Fibroblast of the aortic adventitia (primary cell): Measurements from ENCODE around the gene TTC31. TPM values are rescaled to one million over a fixed set of nuclear protein-coding genes. Genes with fewer than 3 reads are reported as not detected.
A peak's percentile ranks its signal among the peaks of the same experiment; 100 is the strongest.
"Not testable (repeated sequence)": the region's sequence is repeated elsewhere in the genome, so short reads cannot be mapped to it uniquely, and the experiment has no call there.

Experiments used
- DNase-seq: peaks from one replicate; pipeline ENCODE4 v3.0.0-alpha.2; 2010; ENCODE audit warnings: low read depth
- H3K4me3 ChIP-seq: 2 replicates; pipeline ENCODE4 v1.5.1; 2011; ENCODE audit warnings: low read depth, mild to moderate bottlenecking, control low read depth, low read length, moderate library complexity
- total RNA-seq: library from RNA; depleted of rRNA; stranded (reverse); fragments of >200 nt; gene quantifications from 2 replicates; pipeline ENCODE4 v1.2.3, GENCODE V29; 2012; ENCODE audit warnings: low replicate concordance
- TF ChIP-seq, protein P1 (sequence below): IDR thresholded peaks from 2 replicates; pipeline ENCODE4 v1.5.1; 2011; ENCODE audit warnings: mild to moderate bottlenecking, low read length, control low read depth, inconsistent platforms; ENCODE audit not compliant: insufficient read depth

TTC31 gene
- total RNA-seq, 1 donor = 16.3 TPM

DNA sequence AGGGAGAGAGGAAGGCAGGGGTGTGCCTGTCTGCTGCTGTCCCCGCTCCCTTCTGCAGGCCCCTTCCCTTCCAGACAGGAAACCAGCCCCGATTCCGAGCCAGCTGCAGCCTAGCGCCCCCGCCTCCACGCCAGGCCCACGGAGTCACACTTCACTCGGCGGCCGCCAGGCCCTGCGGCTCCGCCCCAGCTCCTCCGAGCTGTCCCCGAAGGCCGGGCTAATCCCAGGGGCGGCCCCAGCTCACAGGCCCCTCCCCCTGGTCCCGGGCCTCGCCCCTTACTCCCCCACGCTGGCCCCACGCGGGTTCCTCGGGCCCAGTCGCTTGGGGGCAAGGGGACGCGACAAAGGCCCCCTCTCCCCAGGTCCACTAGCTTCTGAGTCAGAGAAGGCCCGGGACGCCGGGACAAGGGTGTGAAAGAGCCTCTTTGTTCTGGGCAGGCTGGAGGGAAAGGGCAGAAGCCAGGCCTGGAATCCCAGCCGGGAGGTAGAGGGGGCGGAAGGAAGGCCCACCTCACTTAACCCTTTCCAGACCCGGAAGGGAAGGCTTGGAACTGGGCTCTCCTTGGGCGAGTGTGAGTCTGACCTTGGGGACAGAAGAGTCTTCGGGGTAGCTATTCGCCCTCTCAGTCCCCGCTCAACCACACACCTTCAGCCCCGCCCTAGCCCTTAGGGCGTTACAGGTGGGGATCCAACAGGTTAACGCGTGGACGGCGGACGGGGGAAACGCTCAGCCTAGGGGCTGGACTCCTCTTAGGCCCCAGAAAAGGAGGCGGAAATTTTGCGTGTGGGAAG lies 42.3 kb upstream of the TTC31 start:
- DNase-seq = peak; percentile 80
- H3K4me3 ChIP-seq = peak overlapping the region; percentile 76
- TF ChIP-seq, protein P1, sequence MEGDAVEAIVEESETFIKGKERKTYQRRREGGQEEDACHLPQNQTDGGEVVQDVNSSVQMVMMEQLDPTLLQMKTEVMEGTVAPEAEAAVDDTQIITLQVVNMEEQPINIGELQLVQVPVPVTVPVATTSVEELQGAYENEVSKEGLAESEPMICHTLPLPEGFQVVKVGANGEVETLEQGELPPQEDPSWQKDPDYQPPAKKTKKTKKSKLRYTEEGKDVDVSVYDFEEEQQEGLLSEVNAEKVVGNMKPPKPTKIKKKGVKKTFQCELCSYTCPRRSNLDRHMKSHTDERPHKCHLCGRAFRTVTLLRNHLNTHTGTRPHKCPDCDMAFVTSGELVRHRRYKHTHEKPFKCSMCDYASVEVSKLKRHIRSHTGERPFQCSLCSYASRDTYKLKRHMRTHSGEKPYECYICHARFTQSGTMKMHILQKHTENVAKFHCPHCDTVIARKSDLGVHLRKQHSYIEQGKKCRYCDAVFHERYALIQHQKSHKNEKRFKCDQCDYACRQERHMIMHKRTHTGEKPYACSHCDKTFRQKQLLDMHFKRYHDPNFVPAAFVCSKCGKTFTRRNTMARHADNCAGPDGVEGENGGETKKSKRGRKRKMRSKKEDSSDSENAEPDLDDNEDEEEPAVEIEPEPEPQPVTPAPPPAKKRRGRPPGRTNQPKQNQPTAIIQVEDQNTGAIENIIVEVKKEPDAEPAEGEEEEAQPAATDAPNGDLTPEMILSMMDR = peak; percentile 39

DNA sequence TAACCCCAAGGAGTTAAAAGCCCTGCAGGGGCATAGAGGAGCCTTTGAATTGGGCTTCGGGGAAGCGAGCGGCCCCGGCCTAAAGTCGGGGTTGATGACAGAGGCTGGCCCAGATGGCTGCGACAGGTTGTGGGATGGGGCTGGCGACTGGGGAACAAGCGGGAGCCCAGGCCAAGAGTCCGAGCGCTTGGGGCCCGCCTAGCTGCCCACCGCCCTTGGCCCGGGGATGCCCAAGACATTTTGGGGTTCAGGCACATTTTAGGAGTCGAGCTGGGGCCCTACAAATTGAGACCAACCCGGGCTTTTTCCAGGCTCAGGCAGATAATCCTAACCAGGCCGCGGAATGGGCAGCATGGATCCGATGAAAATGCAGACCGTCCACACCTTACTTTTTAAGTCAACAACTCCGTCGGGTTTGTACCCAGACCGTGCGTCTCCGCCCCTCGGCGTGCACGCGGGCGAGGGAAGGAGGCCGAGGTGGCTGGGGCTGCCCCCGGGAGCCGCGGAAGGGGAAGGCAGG lies 41.7 kb upstream of the TTC31 start:
- DNase-seq = no peak
- H3K4me3 ChIP-seq = no peak overlapping the region

DNA sequence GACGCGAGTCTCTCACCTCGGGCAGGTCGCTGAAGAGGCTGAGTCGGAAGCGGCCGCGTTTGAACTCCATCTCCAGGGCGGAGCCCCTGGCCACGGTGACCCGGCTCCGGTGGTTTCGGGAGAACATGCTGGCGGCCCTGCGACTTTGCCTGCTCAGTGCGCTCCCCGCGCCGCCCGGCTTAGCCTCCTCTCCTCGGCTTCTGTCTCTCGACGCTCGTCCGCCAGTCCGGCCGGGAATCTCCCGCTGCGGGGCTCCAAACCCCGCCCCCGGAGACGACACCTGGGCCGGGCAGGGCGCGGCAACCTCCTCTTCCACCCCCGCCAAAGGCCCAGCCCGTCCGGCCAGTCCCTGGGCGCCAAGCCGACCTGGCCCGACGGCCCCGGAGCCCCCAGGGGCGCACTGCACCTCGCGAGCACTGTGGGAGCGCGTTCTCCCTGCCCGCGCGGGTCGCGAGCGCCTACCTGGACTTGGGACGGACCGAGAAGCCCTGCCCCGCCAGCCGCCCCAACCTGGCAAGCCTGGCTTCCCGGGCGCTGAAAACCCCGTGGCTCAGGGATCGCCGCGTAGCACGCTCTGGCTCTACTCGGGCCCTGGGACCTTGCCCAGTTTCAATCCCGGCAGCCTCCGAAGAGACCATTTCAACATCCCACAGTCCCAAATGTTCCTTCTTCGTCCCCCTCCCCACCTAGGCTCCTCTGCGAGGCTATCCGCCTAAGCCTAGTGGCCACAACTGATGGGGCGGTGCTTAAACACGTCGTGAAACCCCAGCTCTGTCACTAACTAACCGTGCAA lies 41.0 kb upstream of the TTC31 start, which contains the start of gene RTKN:
Gene RTKN, minus strand, starts transcription at position 248 of the 793 bp plus-strand sequence. Its CDS starts 121 bp downstream, at position 127.
- TF ChIP-seq, protein P1 = no peak
- H3K4me3 ChIP-seq = peak within 1 kb of the TSS; percentile 76
- DNase-seq = no peak

More for the DNA sequence above, 41.7 kb upstream of the TTC31 start:
- TF ChIP-seq, protein P1 = no peak

DNA sequence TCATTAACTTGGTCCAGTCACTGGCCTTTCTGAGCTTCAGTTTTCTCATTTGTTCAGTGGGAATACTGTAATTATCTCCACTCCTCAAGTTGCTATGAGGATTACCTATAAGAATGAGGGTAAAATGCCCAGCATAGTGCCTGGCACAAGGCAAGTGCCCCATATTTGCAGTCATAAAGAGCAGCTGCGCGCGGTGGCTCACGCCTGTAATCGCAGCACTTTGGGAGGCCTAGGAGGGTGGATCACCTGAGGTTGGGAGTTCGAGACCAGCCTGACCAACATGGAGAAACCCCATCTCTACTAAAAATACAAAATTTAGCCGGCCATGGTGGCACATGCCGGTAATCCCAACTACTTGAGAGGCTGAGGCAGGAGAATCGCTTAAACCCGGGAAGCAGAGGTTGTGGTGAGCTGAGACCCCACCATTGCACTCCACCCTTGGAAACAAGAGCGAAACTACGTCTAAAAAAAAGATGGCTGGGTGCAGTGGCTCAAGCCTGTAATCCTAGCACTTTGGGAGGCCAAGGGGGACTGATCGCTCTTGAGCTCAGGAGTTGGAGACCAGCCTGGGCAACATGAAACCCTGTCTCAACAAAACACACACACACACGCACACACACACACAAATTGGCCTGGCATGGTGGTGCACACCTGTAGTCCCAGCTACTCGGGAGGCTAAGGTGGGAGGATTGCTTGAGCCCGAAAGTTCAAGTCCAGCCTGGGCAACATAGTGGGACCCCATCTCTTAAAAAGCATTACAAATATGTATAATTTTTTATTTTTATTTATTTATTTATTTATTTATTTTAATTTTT lies 40.2 kb upstream of the TTC31 start:
- DNase-seq, H3K4me3 ChIP-seq: not testable (repeated sequence)

DNA sequence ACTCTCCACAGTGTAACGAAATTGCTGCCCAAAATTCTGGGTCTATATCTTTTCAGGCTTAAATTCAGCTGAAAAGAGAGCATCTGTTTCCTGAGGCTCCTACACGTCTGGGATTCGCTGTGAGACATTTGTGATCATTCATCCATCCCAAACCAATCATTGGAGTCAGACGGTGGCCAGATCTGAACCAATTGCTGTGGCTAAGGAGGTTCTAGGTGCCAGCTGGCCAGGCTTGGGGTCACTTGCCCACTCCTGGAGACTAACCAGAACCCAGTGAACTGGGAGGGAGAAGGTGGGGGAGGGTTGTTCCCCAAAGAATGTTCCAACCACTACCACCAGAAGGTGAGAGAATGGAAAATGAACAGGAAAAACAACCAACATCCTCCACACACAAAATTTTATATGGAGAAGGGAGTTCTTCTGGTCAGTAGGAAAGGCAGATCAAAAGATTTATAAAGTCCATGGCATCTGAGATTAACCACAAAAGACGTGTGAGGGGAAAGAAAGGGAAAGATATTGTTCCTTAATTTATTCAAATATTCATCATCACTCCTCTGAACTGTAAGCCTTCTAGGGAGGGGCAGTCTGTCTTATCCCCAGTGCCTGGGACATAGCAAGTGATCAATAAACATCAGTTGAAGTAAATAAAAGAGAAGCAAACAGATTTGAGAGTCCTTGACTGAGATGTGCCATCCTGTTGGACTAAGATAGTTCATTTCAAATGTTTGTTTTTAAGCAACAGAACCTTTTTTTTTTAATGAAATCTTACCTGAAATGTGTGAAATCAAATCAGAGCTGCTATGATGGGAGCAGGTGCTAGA lies 38.2 kb upstream of the TTC31 start:
- TF ChIP-seq, protein P1 = no peak
- no peak overlapping the region for H3K4me3 ChIP-seq
- no peak for DNase-seq

DNA sequence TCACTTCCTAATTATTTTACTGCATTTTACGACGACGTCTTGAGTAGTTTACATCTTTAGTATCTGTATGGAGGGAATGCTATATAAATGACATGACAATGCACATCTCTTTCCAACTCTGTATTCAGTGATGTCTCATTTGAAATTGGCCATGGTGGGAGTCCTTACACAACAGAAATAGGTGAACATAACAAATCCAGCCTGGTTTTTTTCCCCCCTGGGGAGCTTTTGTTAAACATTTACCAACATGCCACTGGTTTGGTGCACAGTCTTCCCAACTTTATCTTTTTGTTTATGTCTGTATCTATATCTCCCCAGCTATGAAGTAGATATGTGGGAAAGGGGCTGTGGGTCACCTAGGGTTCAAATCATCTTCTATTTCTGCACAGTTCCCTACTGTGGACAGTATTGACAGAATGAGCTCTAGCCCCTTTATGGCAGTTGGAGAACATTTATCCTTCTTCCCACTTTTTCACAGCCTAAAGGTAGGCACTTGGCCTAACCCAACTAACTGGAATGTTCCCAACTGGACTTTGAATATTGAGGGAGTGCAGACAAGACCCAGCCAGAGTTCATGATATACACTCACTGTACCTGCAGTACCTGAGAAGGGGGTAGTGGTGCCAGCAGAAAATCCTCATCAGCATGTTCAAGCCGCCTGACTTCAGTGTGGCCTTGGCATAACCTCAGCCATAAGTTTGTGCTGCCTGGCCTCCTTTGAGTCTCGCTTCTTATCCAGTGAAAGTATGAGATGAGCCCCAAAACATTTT lies 35.5 kb upstream of the TTC31 start:
- no peak for DNase-seq
- TF ChIP-seq, protein P1 = no peak
- no peak overlapping the region for H3K4me3 ChIP-seq
